Upper lobe of left lung (tissue), 4 donors: ENCODE data around the gene EPOP.

Experiments
- CTCF ChIP-seq, 6 experiments: fragments of 450-650 bp in 4 of 6; fragments of 200-600 bp in 2 of 6; sonication (generic) in 2 of 6; IDR thresholded peaks; one replicate each; pipeline ENCODE4 v1.5.1; 2016 to 2019; ENCODE audit warnings: antibody characterized with exemption in 6 of 6
- EP300 ChIP-seq, 4 donors: sonication (generic); formaldehyde crosslinking; IDR thresholded peaks; one replicate each; pipeline ENCODE4 v1.5.1; 2017; ENCODE audit warnings: antibody characterized with exemption in 4 of 4, control low read depth in 2 of 4
- POLR2A ChIP-seq, 4 donors: fragments of 450-650 bp; IDR thresholded peaks; one replicate each; pipeline ENCODE4 v1.5.1; 2016 to 2017; ENCODE audit warnings: antibody characterized with exemption in 4 of 4, mild to moderate bottlenecking in 2 of 4

GRCh38 chr17:38711792-38712571 lies 37.2 kb upstream of the EPOP start:
- no peak for TF ChIP-seq EP300 (IDR thresholded peaks at IDR 0.05)
- TF ChIP-seq CTCF (IDR thresholded peaks at IDR 0.05), result no peak
- no peak for TF ChIP-seq POLR2A (IDR thresholded peaks at IDR 0.05)
